CD4-positive, alpha-beta T cell (primary cell): Measurements from ENCODE around the gene RACK1. TPM values are rescaled to one million over a fixed set of nuclear protein-coding genes. Genes with fewer than 3 reads are reported as not detected.

Experiments
- ATAC-seq: fragments of 200-7000 bp; cut with Tn5 transposase; one replicate; pipeline ENCODE4 v1.10.0; 2022; ENCODE audit warnings: mild to moderate bottlenecking; ENCODE audit not compliant: poor library complexity
- CTCF ChIA-PET: fragments of 350-600 bp; sonication (Branson Sonifier 250); formaldehyde crosslinking; loops from one replicate; lab custom pipeline; 2021; ENCODE audit warnings: antibody characterized with exemption, inconsistent platforms; lab: Charles Lee
- POLR2A ChIA-PET: fragments of 350-600 bp; sonication (Branson Sonifier 250); formaldehyde crosslinking; loops from one replicate; lab custom pipeline; 2021; ENCODE audit warnings: antibody characterized with exemption, inconsistent platforms; lab: Charles Lee
- DNase-seq, 14 experiments: peaks; one replicate each; pipeline ENCODE4 v3.0.0-alpha.2; 2013 to 2020; ENCODE audit warnings: mixed read lengths in 2 of 14
- H3K27ac ChIP-seq, 2 donors: one replicate each; pipeline versions ENCODE4 v1.5.1 to v1.7.0; 2013; ENCODE audit warnings: low read length in 2 of 2, low read depth in 1 of 2, mild to moderate bottlenecking in 1 of 2
- H3K27me3 ChIP-seq, 2 experiments: 1 replicate in 1 of 2; 2 replicates in 1 of 2; pipeline versions ENCODE4 v1.6.1 to v1.7.0; 2013; ENCODE audit warnings: low read length in 2 of 2, control low read depth in 1 of 2, mild to moderate bottlenecking in 1 of 2, moderate library complexity in 1 of 2; ENCODE audit not compliant: insufficient read depth in 2 of 2, control insufficient read depth in 1 of 2
- H3K36me3 ChIP-seq: one replicate; pipeline ENCODE4 v1.6.1; 2013; ENCODE audit warnings: low read length, control low read depth; ENCODE audit not compliant: insufficient read depth
- H3K4me1 ChIP-seq: one replicate; pipeline ENCODE4 v1.6.1; 2013; ENCODE audit warnings: low read length, control low read depth; ENCODE audit not compliant: insufficient read depth
- H3K4me3 ChIP-seq: one replicate; pipeline ENCODE4 v1.5.1; 2013; ENCODE audit warnings: mild to moderate bottlenecking, low read length, moderate library complexity
- H3K9me3 ChIP-seq, 2 experiments: 1 replicate in 1 of 2; 2 replicates in 1 of 2; pipeline versions ENCODE4 v1.6.1 to v1.7.0; 2013; ENCODE audit warnings: low read length in 2 of 2, mild to moderate bottlenecking in 2 of 2, control low read depth in 1 of 2, moderate library complexity in 1 of 2; ENCODE audit not compliant: control insufficient read depth in 1 of 2, insufficient read depth in 1 of 2
- H3K27ac Mint-ChIP-seq: one replicate; pipeline ENCODE4 v1.8.0; 2020; ENCODE audit warnings: mixed read lengths
- H3K27me3 Mint-ChIP-seq: one replicate; pipeline ENCODE4 v1.8.0; 2021; ENCODE audit warnings: mixed read lengths
- H3K36me3 Mint-ChIP-seq: one replicate; pipeline ENCODE4 v1.8.0; 2021; ENCODE audit warnings: low read depth, mixed read lengths
- H3K4me1 Mint-ChIP-seq: one replicate; pipeline ENCODE4 v1.8.0; 2021; ENCODE audit warnings: low read depth, mixed read lengths
- H3K4me3 Mint-ChIP-seq: one replicate; pipeline ENCODE4 v1.8.0; 2020; ENCODE audit warnings: mild to moderate bottlenecking, mixed read lengths
- H3K9me3 Mint-ChIP-seq: one replicate; pipeline ENCODE4 v1.8.0; 2020; ENCODE audit warnings: mixed read lengths
- intact Hi-C, 2 experiments: fragments of 100-400 bp; cut with DNase I in 1 of 2; cut with micrococcal nuclease in 1 of 2; formaldehyde crosslinking; loops; one replicate each; pipeline versions ENCODE4 v1.15.1 to v1.9.0; 2023 to 2025; cut with DNase I, micrococcal nuclease
- total RNA-seq, 174 experiments: library from RNA in 2 of 174; stranded (reverse) in 2 of 174; gene quantifications; one replicate each; pipeline ENCODE4 v1.2.3 and lab custom pipeline; 2021 to 2026
- TF ChIP-seq, protein P1 (sequence below): fragments of 200-600 bp; IDR thresholded peaks from one replicate; pipeline ENCODE4 v1.8.0; 2022; ENCODE audit warnings: antibody characterized with exemption, mild to moderate bottlenecking

Gene RACK1
- total RNA-seq, 2 experiments from 2014 or later, result 2,499 to 2,682 TPM

DNA sequence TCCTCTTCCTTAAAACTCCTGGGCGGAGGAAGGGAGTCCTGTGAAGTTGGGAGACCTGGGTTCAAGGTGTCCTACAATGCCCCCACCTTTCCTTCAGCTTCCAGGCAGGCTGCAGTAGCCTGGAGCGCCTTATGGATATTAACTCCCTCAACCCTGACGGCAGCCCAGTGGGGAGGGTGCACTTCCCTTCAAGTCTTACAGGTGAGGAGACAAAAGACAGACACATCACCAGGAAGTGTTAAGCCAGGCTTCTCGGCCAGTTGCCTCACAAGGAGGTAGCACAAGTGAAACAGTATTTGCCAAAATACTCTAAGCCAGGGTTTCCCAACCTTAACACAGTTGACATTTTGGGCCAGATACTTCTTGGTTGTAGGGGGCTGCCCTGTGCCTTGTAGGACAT, 42.9 kb downstream of the RACK1 start:
- intact Hi-C loops, result no loop called here

DNA sequence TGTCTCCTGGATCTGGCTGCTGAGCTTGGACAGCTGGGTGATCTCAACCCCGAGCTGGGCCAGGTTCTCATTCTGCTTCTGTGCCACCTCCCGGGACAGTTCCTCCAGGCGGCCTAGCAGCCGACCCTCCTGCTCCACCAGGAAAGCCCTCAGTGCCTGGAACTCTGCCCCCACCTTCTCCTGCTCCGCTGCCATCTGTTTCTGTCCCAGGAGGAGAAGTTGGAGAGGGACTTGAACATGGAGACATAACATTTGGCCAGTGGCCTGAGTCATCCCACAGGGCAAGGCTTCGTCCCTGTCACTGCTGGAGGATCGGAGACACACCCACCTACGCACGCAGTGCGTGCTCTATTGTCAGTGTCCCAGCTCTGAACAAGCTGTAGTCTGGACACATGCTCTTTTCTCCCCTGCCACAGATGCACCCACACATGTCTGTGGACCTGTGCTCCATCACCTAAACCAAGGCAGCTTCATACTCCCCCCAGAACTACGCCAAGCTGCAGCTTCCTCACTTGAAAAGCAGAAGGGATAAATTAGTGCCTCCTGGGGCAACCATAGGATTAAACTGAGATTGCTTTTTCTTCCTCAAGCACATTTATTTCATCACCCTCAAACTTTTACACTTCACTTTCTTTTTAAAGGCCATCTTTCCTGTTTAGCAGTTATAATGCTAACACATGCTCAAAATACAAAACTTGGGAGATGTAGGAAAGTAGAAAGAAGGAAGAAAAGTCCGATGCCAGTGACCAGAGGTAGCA, 43.6 kb downstream of the RACK1 start:
- TF ChIP-seq, protein P1, sequence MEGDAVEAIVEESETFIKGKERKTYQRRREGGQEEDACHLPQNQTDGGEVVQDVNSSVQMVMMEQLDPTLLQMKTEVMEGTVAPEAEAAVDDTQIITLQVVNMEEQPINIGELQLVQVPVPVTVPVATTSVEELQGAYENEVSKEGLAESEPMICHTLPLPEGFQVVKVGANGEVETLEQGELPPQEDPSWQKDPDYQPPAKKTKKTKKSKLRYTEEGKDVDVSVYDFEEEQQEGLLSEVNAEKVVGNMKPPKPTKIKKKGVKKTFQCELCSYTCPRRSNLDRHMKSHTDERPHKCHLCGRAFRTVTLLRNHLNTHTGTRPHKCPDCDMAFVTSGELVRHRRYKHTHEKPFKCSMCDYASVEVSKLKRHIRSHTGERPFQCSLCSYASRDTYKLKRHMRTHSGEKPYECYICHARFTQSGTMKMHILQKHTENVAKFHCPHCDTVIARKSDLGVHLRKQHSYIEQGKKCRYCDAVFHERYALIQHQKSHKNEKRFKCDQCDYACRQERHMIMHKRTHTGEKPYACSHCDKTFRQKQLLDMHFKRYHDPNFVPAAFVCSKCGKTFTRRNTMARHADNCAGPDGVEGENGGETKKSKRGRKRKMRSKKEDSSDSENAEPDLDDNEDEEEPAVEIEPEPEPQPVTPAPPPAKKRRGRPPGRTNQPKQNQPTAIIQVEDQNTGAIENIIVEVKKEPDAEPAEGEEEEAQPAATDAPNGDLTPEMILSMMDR, result no peak
- no peaks in the 10 kb centered on the region for H3K9me3 ChIP-seq
- intact Hi-C loops, result no loop called here
- no peak overlapping the region for H3K4me3 ChIP-seq
- Mint-ChIP-seq H3K9me3 (no peaks in the 10 kb centered on the region), H3K4me1 (peaks cover 5% of the 10 kb centered on the region), H3K27me3 (peaks cover 5% of the 10 kb centered on the region), H3K4me3 (no peak overlapping the region), H3K27ac (no peak overlapping the region), H3K36me3 (peaks cover 3% of the 10 kb centered on the region)
- CTCF ChIA-PET, result interaction anchor here (0.9 kb wide), 1 partner anchor 16 kb away, joined by 3 read pairs; no protein-coding TSS in a partner anchor
- POLR2A ChIA-PET, result no interaction called here
- DNase-seq (no peak), ATAC-seq (no peak)
- peaks cover 0 to 4% of the 10 kb centered on the region in 2 experiments for H3K27me3 ChIP-seq
- no peaks in the 10 kb centered on the region for H3K36me3 ChIP-seq
- peaks cover 12% of the 10 kb centered on the region for H3K4me1 ChIP-seq
- no peak overlapping the region for H3K27ac ChIP-seq

More for the DNA sequence above, 42.9 kb downstream of the RACK1 start:
- ATAC-seq, result no peak
- TF ChIP-seq, protein P1, result no peak
- H3K4me3 Mint-ChIP-seq, result no peak overlapping the region
- Histone ChIP-seq H3K36me3 (no peaks in the 10 kb centered on the region), H3K4me3 (no peak overlapping the region), H3K4me1 (peaks cover 19% of the 10 kb centered on the region), H3K27me3 (peaks cover 0 to 6% of the 10 kb centered on the region in 2 experiments), H3K27ac (no peak overlapping the region), H3K9me3 (no peaks in the 10 kb centered on the region)
- ChIA-PET POLR2A (interaction anchor here (8.3 kb wide), 1 partner anchor 10 kb away, joined by 292 read pairs; no protein-coding TSS in a partner anchor), CTCF (no interaction called here)
- no peak for DNase-seq
- H3K36me3 Mint-ChIP-seq, result peaks cover 5% of the 10 kb centered on the region
- peaks cover 9% of the 10 kb centered on the region for H3K4me1 Mint-ChIP-seq
- H3K27ac Mint-ChIP-seq, result no peak overlapping the region
- no peaks in the 10 kb centered on the region for H3K9me3 Mint-ChIP-seq
- H3K27me3 Mint-ChIP-seq, result peaks cover 8% of the 10 kb centered on the region

DNA sequence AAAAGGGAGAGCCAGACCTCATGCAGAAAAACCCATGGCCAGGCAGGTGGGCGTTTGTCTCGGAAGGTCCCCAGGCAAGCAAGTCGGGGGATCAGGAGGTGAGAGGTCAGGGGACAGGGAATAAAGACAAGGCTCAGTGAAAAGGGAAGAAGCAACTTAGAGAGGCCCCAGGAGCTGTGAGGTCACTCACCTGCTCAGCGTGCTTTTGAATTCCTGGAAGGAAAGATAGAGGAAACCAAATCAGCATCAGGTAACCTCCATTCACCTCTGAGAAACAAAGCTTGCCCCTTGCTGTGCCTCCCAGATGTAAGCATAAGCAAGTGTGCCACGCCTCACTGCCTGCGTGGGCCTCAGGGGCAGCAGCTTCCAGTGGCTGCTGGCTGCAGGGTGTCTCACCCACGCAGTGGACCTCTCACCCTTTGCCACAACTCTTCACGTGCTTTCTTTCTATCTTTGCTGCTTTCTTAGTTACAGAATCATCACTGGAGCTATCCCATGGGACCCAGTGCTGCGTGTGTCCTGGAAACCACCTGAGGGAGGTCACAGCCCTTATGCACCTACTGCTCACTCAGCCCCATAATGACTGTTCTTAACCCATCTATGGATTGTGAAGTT, 44.7 kb downstream of the RACK1 start:
- Histone ChIP-seq H3K27me3 (peaks cover 0 to 2% of the 10 kb centered on the region in 2 experiments), H3K9me3 (no peaks in the 10 kb centered on the region), H3K4me3 (no peak overlapping the region), H3K36me3 (no peaks in the 10 kb centered on the region), H3K4me1 (peaks cover 7% of the 10 kb centered on the region), H3K27ac (no peak overlapping the region)
- H3K27ac Mint-ChIP-seq, result no peak overlapping the region
- H3K4me3 Mint-ChIP-seq, result no peak overlapping the region
- TF ChIP-seq, protein P1, result no peak
- peaks cover 1% of the 10 kb centered on the region for H3K36me3 Mint-ChIP-seq
- CTCF ChIA-PET, result interaction anchor here (0.9 to 1.0 kb wide), 2 partner anchors 8 to 15 kb away, joined by 3 to 7 read pairs; no protein-coding TSS in a partner anchor
- H3K9me3 Mint-ChIP-seq, result no peaks in the 10 kb centered on the region
- peaks cover 2% of the 10 kb centered on the region for H3K27me3 Mint-ChIP-seq
- peaks cover 2% of the 10 kb centered on the region for H3K4me1 Mint-ChIP-seq
- intact Hi-C loops, result no loop called here
- POLR2A ChIA-PET, result interaction anchor here (1.8 to 1.9 kb wide), 2 partner anchors 7 to 10 kb away, joined by 5 to 7 read pairs; no protein-coding TSS in a partner anchor
- no peak for DNase-seq
- ATAC-seq, result no peak
